GM21786 (cell line): ENCODE data around the gene SORBS2.

ENCODE experiments used
- ATAC-seq: cut with Tn5 transposase; IDR thresholded peaks from one replicate; pipeline ENCODE4 v1.9.1; 2021; ENCODE audit not compliant: unreplicated experiment

SORBS2 gene

DNA sequence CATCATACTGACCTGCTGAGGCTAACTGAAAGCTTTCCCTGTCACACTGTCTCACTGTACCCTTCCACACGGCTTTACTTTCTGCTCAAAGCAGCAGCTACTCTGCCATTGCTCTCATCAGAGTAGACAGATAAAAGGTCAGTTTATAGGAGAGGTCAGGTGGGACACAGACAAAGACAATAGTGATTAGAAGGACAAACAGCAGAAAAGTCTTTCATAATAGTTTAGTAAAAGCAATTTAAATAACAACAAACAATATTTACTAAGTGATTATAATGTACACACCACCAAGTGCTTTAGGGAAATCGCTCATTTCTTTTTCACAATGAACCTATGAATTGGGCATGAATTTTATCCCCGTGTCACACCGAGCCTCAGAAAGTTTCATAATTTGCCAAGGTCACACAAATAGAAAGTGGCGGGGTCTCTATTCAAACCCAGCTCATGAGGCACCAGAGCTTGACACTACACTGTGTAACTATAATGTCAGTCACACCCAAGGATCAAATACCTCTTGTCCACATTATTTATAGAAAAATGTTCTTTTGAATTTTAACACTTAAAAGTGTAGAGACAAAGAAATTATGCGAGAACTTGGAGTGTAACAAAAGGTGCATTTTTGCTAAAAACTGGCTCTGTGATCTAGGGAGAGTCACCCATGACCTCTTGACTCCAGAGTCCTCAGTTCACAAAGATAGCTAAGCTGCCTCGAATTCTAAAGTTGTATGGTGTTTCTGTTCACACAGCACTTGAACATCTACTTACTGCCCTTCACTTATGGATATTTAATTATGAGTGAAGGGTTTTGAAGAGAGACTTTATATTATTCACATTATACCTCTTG, 24.5 kb upstream of the SORBS2 start:
- ATAC-seq, result no peak

- no peak for ATAC-seq
These were observed 23.8 kb upstream of the SORBS2 start for GRCh38 chr4:185835814-185836213.

- ATAC-seq, result no peak
These were observed 23.3 kb upstream of the SORBS2 start for GRCh38 chr4:185835336-185835735.

DNA sequence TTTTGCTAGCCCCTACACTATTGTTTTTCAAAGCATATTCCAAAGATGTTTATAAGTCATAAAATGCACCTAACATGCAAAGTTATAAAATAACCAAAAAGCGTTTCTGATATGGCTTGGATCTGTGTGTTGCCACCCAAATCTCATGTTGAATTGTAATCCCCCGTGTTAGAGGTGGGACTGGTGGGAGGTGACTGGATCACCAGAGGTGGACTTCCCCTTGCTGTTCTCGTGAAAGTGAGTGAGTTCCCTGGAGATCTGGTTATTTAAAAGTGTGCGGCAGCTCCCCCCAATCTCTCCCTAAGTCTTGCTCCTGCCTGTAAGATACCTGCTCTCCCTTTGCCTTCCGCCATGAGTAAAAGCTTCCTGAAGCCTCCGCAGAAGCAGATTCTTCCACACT, 22.8 kb upstream of the SORBS2 start:
- ATAC-seq, result no peak

- no peak for ATAC-seq
These were observed 22.1 kb upstream of the SORBS2 start for GRCh38 chr4:185834088-185834487.

DNA sequence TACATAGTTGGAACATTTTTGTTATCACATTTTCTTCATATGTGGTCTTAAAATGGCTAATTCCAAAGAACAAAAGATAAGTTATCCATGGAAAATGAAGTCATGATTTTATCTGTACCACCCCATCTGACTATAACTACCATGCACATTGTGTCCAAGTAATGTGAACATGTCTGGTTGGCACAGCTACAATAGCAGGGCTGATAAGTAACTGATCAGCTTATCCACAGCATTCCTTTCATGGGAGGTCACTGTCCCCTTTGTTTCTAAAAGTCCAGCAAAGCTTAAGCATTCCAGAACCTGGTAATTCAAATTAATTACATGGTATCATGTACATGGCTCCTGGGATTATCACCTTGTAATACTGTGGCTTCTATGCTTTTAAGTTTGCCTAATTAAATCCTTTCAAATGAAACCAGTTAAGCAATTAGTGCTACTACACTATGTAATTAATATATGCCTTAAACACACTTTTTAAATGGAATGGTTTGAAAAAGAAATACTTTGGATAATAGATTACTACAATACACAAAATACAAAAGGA, 21.1 kb upstream of the SORBS2 start:
- ATAC-seq, result no peak

DNA sequence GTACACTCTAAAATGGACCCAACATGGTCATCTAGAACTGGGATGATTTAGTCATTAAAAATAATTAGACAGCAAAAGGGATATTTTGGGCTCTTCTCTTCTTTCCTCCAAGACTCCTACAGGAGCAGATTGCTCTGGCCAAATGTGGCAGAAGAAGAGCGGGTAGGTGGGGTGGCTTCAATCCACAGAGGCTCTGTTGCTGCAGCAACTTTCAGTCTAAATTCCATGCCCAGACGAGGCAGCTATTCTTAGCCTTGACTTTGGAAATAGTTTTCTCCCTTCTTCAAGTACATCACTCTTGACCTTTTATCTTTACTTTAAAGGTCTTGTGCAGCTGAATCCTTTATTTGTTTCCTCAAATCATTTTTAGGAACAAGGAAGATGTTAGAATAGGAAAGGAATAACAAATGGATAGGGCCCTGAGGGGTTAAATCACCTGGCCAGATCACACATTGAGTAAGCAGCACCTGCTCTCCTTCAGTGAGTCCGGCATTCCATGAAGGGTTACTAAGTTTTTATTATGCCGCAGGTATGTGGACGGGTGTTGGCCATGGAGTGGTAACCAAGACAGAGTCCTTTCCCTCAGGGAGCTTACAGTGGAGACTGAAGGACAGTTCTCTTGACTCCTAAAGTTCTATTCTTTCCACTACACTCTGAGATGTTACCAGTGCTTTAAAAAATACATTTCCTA, 19.3 kb upstream of the SORBS2 start:
- ATAC-seq, result no peak

DNA sequence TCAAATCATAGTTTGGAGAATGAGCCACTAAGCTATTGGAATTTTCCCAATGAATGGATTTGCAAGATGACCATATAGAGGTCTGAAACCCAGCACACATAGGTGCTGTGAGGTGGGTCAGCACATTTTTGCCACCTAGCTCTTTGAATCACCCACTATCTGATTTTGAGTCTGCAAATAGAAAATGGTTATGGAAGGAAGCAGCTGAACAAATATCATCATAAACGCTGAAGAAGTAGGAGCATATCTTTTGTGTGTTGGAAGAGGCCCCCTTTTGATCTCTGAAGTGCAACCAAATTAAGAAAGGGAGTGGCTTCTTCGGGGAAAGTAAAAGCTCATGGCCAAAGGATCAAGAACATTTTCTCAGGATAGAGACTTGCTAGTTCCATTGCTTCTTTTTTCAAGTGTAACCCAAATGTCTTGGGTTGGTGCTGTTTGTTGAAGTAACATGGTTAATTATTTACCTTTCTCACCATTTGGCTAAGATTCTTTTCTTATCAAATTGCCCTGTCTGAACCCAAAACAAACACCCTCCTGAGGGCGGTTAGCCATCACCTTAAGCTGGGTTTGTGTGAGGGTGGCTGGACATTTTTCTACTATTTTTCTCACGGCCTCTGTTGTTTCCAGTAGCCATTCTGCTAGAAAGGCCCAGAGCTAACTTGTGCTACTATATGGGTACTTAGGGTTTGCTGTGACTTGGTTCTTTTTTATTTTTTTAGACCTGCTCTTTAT, 18.4 kb upstream of the SORBS2 start:
- ATAC-seq, result no peak

GRCh38 chr4:185826381-185826780, 14.4 kb upstream of the SORBS2 start:
- ATAC-seq, result no peak

DNA sequence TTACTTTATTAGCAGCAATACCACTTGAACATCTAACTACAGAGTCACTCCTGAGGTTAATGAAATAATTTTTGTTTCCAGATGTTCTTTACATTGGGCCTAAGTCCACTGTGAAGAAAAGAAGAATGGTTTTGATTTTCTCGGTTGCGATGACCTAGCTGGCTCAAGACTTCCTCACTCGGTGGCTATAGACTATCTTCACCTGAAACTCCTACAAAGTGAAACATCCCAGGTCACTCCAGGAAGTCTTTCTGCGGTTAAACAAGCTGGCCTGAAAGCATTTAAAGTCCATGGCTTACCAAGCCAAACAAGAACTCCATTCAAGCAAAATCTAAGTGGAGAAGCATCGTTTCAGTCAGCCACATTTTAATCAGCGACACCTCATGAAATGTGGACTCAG, 13.7 kb upstream of the SORBS2 start:
- no peak for ATAC-seq

GRCh38 chr4:185822791-185823190, 10.8 kb upstream of the SORBS2 start:
- ATAC-seq, result no peak

DNA sequence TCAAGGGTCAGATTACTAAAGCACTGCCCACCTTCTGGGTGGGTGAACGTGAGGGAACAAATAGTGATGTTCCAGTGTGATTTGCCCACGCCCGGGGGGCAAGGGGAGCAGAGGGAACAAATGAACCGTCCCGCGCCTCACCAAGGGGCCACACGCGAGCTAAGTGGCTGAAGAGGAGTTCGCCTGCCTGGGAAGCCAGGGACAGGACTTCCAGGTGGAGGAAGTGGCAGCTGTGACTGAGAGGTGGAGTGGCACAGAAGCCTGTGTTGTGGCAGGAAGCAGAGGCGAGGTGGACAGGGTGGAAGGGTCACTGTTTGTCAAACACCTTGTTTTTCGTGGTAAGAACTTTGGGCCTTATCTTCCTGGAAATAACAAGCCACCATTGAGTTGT, 9.0 kb upstream of the SORBS2 start:
- ATAC-seq, result no peak

DNA sequence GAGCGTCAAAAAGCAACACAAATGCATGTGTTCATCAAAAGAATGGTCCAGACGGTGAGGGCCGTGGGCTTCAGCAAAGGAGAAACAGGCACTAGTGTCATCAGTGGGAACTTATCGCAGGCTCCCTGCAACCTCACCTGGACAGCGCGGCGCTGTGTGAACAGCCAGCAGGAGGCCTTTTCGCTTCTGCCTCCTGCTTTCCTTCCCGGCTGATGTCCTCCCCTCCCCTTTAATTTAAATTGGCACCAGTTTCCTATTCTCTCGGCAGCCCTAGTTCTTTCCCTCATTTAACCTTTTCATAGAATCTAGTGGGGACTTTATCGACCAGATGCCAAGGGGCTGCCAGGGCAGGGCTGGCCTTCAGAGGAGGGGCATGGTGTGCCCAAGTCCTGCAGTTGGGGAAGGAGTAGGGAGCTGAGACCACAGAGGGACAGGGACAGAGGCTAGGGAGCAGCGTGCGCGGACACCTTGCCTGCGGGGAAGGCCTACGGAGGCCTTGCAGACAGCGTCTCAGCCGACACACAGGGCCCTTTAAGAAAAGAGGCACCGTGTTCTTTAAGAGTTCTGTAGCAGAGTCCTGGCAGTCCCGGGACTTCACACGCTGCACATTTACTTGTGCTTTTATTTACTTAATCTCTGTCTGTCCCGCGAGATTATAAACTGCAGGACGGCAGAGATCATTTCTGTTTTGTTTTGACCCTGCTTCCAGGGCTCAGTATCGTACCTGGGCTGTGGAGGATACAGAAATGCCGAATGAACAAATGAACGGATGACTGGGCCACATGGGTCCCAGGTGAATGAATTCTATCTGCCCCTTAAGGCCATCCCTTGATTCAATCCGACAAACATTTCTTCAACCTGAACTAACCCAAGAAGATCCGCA, 8.4 kb upstream of the SORBS2 start:
- no peak for ATAC-seq

GRCh38 chr4:185819144-185819543, 7.2 kb upstream of the SORBS2 start:
- ATAC-seq, result no peak

DNA sequence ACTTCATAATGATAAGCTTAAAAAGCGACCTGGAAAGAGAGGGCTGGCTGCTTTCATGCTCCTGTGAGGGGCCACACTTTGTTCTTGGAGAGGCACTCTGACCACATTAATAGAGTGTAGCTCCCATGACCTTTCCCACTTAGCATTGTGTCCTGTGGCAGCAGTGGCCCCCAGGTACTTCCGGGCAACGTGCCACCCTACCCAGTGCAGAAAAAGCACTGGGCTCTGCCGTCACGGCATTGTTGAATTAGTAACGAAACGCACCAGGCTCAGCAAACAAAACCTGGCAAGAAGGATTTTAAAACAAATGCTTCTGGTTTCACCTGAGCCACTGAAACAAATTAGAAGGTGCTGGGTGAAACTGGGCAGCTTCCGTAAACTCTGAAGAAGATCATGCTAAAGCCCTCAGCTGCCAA, 5.4 kb upstream of the SORBS2 start:
- no peak for ATAC-seq

DNA sequence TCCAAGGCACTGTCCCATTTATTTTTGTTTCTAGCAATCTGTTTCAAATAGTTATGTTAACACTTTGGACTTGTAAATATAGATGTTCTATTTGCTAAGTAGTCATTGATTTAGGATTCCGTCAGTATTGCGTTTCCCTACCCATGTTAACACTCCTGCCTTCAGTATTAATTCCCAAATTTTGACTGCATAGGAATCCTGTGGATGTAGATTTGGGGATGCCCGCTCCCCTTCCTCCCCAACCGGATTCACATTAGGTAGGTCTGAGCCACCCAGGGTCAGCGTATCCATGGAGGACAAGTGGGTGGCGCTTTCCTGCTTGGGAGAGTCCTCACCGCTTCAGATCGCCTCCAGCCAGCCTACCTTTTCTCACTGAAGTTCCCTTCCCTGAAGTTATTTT, 1.1 kb upstream of the SORBS2 start:
- ATAC-seq, result no peak

DNA sequence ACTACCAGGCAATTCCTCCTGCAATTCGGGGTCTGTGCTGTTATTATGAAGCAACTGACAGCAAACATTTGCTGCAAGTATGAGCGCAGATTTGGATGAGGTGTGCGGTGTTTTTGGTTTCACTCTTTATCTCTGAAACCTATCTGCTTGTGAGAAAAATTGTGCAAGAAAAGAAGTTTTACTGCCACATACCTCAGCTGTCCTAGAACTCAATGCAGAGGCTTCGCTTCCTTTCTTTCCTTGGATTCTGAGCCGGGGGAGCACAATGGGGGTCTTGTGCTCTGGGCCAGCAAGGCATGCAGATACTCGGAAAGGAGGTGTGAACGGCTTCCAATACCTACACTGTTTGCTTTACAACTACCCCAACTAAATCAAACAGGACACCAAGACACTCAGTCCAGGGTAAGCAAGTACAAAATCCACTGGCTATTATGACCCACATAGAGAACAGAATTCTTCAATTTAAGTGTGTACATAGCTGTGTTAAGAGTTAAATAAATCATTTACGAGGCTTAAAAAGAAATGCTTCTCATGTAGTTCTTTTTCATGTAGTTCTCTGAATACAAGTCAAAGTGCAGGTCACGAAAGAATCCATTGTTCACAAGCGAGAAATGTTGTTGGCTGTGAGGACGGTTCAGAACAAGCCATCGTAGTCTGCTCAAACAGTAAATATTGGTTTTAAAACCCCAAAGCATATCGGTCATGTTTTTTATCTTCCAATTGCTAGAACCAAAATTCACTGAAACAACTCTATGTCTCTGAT, 1.1 kb downstream of the SORBS2 start:
- ATAC-seq, result no peak

GRCh38 chr4:185809533-185810071, 2.4 kb downstream of the SORBS2 start:
- ATAC-seq, result no peak

- ATAC-seq, result no peak
These were observed 2.9 kb downstream of the SORBS2 start for GRCh38 chr4:185809121-185809520.

DNA sequence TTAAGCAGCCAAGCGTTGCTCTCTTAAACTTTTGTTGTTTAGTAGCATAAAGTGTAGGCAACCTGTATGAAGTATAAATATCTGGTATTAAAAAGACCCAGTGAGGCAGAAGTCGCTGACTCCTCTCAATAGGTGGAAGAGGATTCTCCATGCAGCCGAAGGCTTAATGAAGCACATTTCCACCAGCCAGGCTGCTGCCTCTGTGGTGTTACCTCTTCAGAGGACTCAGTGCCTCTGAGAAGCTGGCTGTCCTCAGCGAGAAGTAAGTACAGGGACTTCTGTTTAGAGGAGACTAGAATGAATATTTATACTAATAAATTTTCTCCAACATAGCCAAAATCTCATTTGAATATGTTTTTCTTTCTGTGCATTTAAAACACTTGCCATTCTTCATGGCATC, 6.0 kb downstream of the SORBS2 start:
- no peak for ATAC-seq
